ENCODE results near the gene ANAPC15. TPM values are rescaled to one million over a fixed set of nuclear protein-coding genes. Genes with fewer than 3 reads are reported as not detected.

ANAPC15 gene
- total and polyA plus RNA-seq, 2 of the 13 experiments (the other 11 are each of a cell fraction or from before 2014, with no cell fraction given), result 18.8 to 25.7 TPM

- TF ChIP-seq ZGPAT (CRISPR knock-in tag; IDR thresholded peaks at IDR 0.05) (peak; percentile 60; the same call in 1 of the 2 replicates), SIX4 (CRISPR knock-in tag; IDR thresholded peaks at IDR 0.05) (no peak; the same call in 1 of the 2 replicates), ZNF800 (CRISPR knock-in tag; IDR thresholded peaks at IDR 0.05) (0 out of 2 replicates have a peak, but pooled peaks have one; percentile 34), STAT6 (CRISPR knock-in tag; IDR thresholded peaks at IDR 0.05; ENCODE audit: borderline replicate concordance) (peak; percentile 49; the same call in 1 of the 2 replicates), ZFP62 (CRISPR knock-in tag; IDR thresholded peaks at IDR 0.05) (no peak), ZNF431 (CRISPR knock-in tag; IDR thresholded peaks at IDR 0.05; ENCODE audit: borderline replicate concordance, low read depth) (peak; percentile 60; the same call in 1 of the 2 replicates), EP300 (IDR thresholded peaks at IDR 0.05; ENCODE audit: low read depth in 2 of 2, low read length in 2 of 2) (0 out of 4 replicates have a peak, but pooled peaks of 1 of the 2 experiments have one; percentile 17), EP300 (CRISPR knock-in tag; IDR thresholded peaks at IDR 0.05; ENCODE audit: borderline replicate concordance) (peak; percentile 54; the same call in 1 of the 2 replicates), MEIS2 (CRISPR knock-in tag; IDR thresholded peaks at IDR 0.05) (no peak), ZNF234 (CRISPR knock-in tag; conservative IDR thresholded peaks at IDR 0.05) (no peak), KAT8 (CRISPR knock-in tag; IDR thresholded peaks at IDR 0.05) (peak; percentile 90), SALL1 (CRISPR knock-in tag; IDR thresholded peaks at IDR 0.05) (peak; percentile 55), ZNF644 (CRISPR knock-in tag; IDR thresholded peaks at IDR 0.05; ENCODE audit: low read depth) (no peak), ATF2 (CRISPR knock-in tag; IDR thresholded peaks at IDR 0.05) (peak; percentile 41; the same call in 1 of the 2 replicates), ZNF605 (CRISPR knock-in tag; IDR thresholded peaks at IDR 0.05) (peak; percentile 81), NCOR1 (IDR thresholded peaks at IDR 0.05; ENCODE audit: borderline replicate concordance, low read length) (no peak), CREB1 (IDR thresholded peaks at IDR 0.05) (peak; percentile 92), CREB1 (CRISPR knock-in tag; IDR thresholded peaks at IDR 0.05) (peak; percentile 97), TGIF2 (CRISPR knock-in tag; IDR thresholded peaks at IDR 0.05) (peak; percentile 70), BRD4 (CRISPR knock-in tag; IDR thresholded peaks at IDR 0.05) (no peak), ZNF570 (CRISPR knock-in tag; IDR thresholded peaks at IDR 0.05; ENCODE audit: borderline replicate concordance) (no peak)
Observed at GRCh38 chr11:72112143-72112977, at the start of gene ANAPC15 (continued).
